DOHH2 (cell line): ENCODE results near the gene PMIS2.

Experiments used
- EZH2phosphoT487 ChIP-seq: fragments of 200-600 bp; sonication (generic); IDR thresholded peaks from 2 replicates; pipeline ENCODE4 v1.6.1; 2017; ENCODE audit warnings: borderline replicate concordance, mild to moderate bottlenecking, antibody characterized with exemption, low read length, moderate library complexity, mixed read lengths
- TF ChIP-seq, protein P1 (sequence below): fragments of 200-600 bp; sonication (generic); IDR thresholded peaks from one replicate; pipeline ENCODE4 v1.5.1; 2014; ENCODE audit warnings: antibody characterized with exemption, mild to moderate bottlenecking, low read depth, low read length; ENCODE audit not compliant: poor library complexity, severe bottlenecking

GRCh38 chr19:35569281-35569781 is 16.6 kb upstream of the PMIS2 start:
- TF ChIP-seq EZH2phosphoT487 = no peak
- TF ChIP-seq, protein P1, sequence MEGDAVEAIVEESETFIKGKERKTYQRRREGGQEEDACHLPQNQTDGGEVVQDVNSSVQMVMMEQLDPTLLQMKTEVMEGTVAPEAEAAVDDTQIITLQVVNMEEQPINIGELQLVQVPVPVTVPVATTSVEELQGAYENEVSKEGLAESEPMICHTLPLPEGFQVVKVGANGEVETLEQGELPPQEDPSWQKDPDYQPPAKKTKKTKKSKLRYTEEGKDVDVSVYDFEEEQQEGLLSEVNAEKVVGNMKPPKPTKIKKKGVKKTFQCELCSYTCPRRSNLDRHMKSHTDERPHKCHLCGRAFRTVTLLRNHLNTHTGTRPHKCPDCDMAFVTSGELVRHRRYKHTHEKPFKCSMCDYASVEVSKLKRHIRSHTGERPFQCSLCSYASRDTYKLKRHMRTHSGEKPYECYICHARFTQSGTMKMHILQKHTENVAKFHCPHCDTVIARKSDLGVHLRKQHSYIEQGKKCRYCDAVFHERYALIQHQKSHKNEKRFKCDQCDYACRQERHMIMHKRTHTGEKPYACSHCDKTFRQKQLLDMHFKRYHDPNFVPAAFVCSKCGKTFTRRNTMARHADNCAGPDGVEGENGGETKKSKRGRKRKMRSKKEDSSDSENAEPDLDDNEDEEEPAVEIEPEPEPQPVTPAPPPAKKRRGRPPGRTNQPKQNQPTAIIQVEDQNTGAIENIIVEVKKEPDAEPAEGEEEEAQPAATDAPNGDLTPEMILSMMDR = no peak
